Measurements from ENCODE around the gene FRMD5. TPM values are rescaled to one million over a fixed set of nuclear protein-coding genes. Genes with fewer than 3 reads are reported as not detected.

FRMD5 gene
- total RNA-seq, 1 experiment from 2014 or later: 27.2 TPM

DNA sequence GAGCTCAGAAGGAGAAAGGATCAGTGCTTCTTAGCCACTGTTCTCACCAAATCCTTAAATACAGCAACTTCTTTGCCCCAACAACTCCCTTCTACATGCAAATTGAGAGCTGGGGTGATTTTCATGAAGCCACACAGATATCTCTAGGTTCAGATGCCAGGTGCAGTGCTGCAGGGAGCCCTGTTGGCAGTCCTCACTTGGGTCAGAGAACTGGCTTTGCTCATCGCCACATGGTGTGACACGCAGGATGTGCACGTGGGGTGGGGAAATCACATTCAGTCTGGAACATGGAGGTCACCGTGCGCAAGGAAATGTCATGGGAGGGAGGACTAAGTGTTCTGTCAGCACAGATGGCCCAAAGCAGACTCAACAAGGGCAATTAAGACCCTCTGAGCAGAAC, 264.5 kb downstream of the FRMD5 start:
- H2AFZ ChIP-seq (ENCODE audit: low read depth, low read length, poor library complexity, severe bottlenecking): no peak overlapping the region
- H4K20me1 ChIP-seq (ENCODE audit: insufficient read depth): no peaks in the 10 kb centered on the region; the same call in none of the 2 replicates
- ChIA-PET RAD21 (ENCODE audit: low non-redundant PET in 1 of 2, low total read pairs in 2 of 2, uncharacterized antibody in 2 of 2, unreplicated experiment in 2 of 2) (no interaction called here), CTCF (interaction anchor here (1.6 to 3.2 kb wide), 2 partner anchors 8 to 137 kb away, joined by 4 to 15 read pairs; no protein-coding TSS in a partner anchor), POLR2A (interaction anchor here (0.5 kb wide), 1 partner anchor 299 kb away, joined by 4 read pairs; no protein-coding TSS in a partner anchor)
- H3K4me3 ChIP-seq (replicated peaks in 1 of 2; ENCODE audit: low read depth in 1 of 2, low read length in 2 of 2): no peak overlapping the region
- H3K79me2 ChIP-seq (ENCODE audit: insufficient read depth, low read length): peaks cover 25% of the 10 kb centered on the region; the same call in 1 of the 2 replicates
- H3K9me2 ChIP-seq (ENCODE audit: insufficient read depth): no peaks in the 10 kb centered on the region
- H3K9me3 ChIP-seq (ENCODE audit: control insufficient read depth in 1 of 2, insufficient read depth in 1 of 2, low read depth in 1 of 2, low read length in 2 of 2): no peaks in the 10 kb centered on the region
- intact Hi-C loops (cut with micrococcal nuclease): no loop called here
- H3K36me3 ChIP-seq (ENCODE audit: control insufficient read depth in 1 of 2, insufficient read depth in 2 of 2, low read length in 2 of 2): no peaks in the 10 kb centered on the region
- no TSS peak for BruUV-seq (replicated peaks)
- H3K27me3 ChIP-seq (ENCODE audit: insufficient read depth, low read length): no peaks in the 10 kb centered on the region
- no peak for DNase-seq (ENCODE audit: low read depth, low spot score)
- peak overlapping the region; percentile 11 for H3K4me2 ChIP-seq (ENCODE audit: low read length)
- TF ChIP-seq EZH2 (IDR thresholded peaks at IDR 0.05): no peak
- TF ChIP-seq CEBPB (IDR thresholded peaks at IDR 0.05; ENCODE audit: low read depth): no peak
- TF ChIP-seq, protein P1, sequence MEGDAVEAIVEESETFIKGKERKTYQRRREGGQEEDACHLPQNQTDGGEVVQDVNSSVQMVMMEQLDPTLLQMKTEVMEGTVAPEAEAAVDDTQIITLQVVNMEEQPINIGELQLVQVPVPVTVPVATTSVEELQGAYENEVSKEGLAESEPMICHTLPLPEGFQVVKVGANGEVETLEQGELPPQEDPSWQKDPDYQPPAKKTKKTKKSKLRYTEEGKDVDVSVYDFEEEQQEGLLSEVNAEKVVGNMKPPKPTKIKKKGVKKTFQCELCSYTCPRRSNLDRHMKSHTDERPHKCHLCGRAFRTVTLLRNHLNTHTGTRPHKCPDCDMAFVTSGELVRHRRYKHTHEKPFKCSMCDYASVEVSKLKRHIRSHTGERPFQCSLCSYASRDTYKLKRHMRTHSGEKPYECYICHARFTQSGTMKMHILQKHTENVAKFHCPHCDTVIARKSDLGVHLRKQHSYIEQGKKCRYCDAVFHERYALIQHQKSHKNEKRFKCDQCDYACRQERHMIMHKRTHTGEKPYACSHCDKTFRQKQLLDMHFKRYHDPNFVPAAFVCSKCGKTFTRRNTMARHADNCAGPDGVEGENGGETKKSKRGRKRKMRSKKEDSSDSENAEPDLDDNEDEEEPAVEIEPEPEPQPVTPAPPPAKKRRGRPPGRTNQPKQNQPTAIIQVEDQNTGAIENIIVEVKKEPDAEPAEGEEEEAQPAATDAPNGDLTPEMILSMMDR (IDR thresholded peaks at IDR 0.05 in 2 of 3, conservative IDR thresholded peaks at IDR 0.05 in 1 of 3; ENCODE audit: borderline replicate concordance in 1 of 3, insufficient read depth in 1 of 3, low read depth in 2 of 3, low read length in 2 of 3): no peak
- TF ChIP-seq, protein P2, sequence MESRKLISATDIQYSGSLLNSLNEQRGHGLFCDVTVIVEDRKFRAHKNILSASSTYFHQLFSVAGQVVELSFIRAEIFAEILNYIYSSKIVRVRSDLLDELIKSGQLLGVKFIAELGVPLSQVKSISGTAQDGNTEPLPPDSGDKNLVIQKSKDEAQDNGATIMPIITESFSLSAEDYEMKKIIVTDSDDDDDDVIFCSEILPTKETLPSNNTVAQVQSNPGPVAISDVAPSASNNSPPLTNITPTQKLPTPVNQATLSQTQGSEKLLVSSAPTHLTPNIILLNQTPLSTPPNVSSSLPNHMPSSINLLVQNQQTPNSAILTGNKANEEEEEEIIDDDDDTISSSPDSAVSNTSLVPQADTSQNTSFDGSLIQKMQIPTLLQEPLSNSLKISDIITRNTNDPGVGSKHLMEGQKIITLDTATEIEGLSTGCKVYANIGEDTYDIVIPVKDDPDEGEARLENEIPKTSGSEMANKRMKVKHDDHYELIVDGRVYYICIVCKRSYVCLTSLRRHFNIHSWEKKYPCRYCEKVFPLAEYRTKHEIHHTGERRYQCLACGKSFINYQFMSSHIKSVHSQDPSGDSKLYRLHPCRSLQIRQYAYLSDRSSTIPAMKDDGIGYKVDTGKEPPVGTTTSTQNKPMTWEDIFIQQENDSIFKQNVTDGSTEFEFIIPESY (IDR thresholded peaks at IDR 0.05; ENCODE audit: extremely low read depth, insufficient replicate concordance, low read length): no peak
- TF ChIP-seq, protein P3, sequence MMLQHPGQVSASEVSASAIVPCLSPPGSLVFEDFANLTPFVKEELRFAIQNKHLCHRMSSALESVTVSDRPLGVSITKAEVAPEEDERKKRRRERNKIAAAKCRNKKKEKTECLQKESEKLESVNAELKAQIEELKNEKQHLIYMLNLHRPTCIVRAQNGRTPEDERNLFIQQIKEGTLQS (IDR thresholded peaks at IDR 0.05): no peak
- no peak for TF ChIP-seq EGR1 (IDR thresholded peaks at IDR 0.05; ENCODE audit: low read depth)
- TF ChIP-seq ZFX (IDR thresholded peaks at IDR 0.05): no peak
- no peak for TF ChIP-seq TCF7L2 (IDR thresholded peaks at IDR 0.05; ENCODE audit: borderline replicate concordance, extremely low read depth, insufficient read depth, insufficient read length)
- TF ChIP-seq SRF (IDR thresholded peaks at IDR 0.05; ENCODE audit: low read depth): no peak
- TF ChIP-seq FOSL1 (IDR thresholded peaks at IDR 0.05; ENCODE audit: low read depth): no peak
- TF ChIP-seq SIN3A (IDR thresholded peaks at IDR 0.05; ENCODE audit: low read depth): no peak
- TF ChIP-seq EZH2phosphoT487 (IDR thresholded peaks at IDR 0.05; ENCODE audit: borderline replicate concordance): no peak
- TF ChIP-seq SP1 (IDR thresholded peaks at IDR 0.05; ENCODE audit: low read depth): no peak
- TF ChIP-seq YY1 (IDR thresholded peaks at IDR 0.05; ENCODE audit: extremely low read depth, insufficient replicate concordance, low read depth, low read length): no peak
- H3K27ac ChIP-seq (ENCODE audit: low read depth, low read length): no peak overlapping the region
- peaks cover 8 to 36% of the 10 kb centered on the region in 2 experiments for H3K4me1 ChIP-seq (ENCODE audit: control insufficient read depth in 1 of 2, insufficient read depth in 2 of 2, low read length in 2 of 2)
- no peak overlapping the region for H3K9ac ChIP-seq (ENCODE audit: low read length)
- no peak for ATAC-seq
